ENCODE data around the gene CSF2. TPM values are rescaled to one million over a fixed set of nuclear protein-coding genes. Genes with fewer than 3 reads are reported as not detected.

CSF2 gene
- total RNA-seq, 1 donor from 2014 or later = not detected

- no peak overlapping the region for H3K4me3 Mint-ChIP-seq (ENCODE audit: unreplicated experiment)
- H3K4me1 Mint-ChIP-seq (ENCODE audit: low read depth) = no peaks in the 10 kb centered on the region
- H3K27me3 Mint-ChIP-seq (ENCODE audit: low read depth) = peaks cover 42% of the 10 kb centered on the region
- no peak for TF ChIP-seq CTCF (IDR thresholded peaks at IDR 0.05)
- H3K27ac Mint-ChIP-seq (ENCODE audit: unreplicated experiment) = no peak overlapping the region
- DNase-seq (ENCODE audit: low spot score) = no peak
- no peaks in the 10 kb centered on the region for H3K36me3 Mint-ChIP-seq (ENCODE audit: low read depth)
- H3K9me3 Mint-ChIP-seq (ENCODE audit: low read depth) = no peaks in the 10 kb centered on the region
Observed at GRCh38 chr5:132027027-132027426, 46.6 kb upstream of the CSF2 start.

GRCh38 chr5:132029609-132030330 is 43.8 kb upstream of the CSF2 start:
- H3K4me3 Mint-ChIP-seq (ENCODE audit: unreplicated experiment) = no peak overlapping the region
- peaks cover 45% of the 10 kb centered on the region for H3K27me3 Mint-ChIP-seq (ENCODE audit: low read depth)
- H3K36me3 Mint-ChIP-seq (ENCODE audit: low read depth) = no peaks in the 10 kb centered on the region
- TF ChIP-seq CTCF (IDR thresholded peaks at IDR 0.05) = no peak
- no peaks in the 10 kb centered on the region for H3K4me1 Mint-ChIP-seq (ENCODE audit: low read depth)
- H3K27ac Mint-ChIP-seq (ENCODE audit: unreplicated experiment) = no peak overlapping the region
- peaks cover 13% of the 10 kb centered on the region for H3K9me3 Mint-ChIP-seq (ENCODE audit: low read depth)
- no peak for DNase-seq (ENCODE audit: low spot score)

- peaks cover 13% of the 10 kb centered on the region for H3K9me3 Mint-ChIP-seq (ENCODE audit: low read depth)
- H3K4me1 Mint-ChIP-seq (ENCODE audit: low read depth) = no peaks in the 10 kb centered on the region
- H3K27ac Mint-ChIP-seq (ENCODE audit: unreplicated experiment) = no peak overlapping the region
- H3K4me3 Mint-ChIP-seq (ENCODE audit: unreplicated experiment) = no peak overlapping the region
- H3K27me3 Mint-ChIP-seq (ENCODE audit: low read depth) = peaks cover 48% of the 10 kb centered on the region
- no peak for DNase-seq (ENCODE audit: low spot score)
- no peaks in the 10 kb centered on the region for H3K36me3 Mint-ChIP-seq (ENCODE audit: low read depth)
- no peak for TF ChIP-seq CTCF (IDR thresholded peaks at IDR 0.05)
Observed at GRCh38 chr5:132030610-132031009, 43.0 kb upstream of the CSF2 start.

GRCh38 chr5:132032196-132032595 is 41.4 kb upstream of the CSF2 start:
- no peak for TF ChIP-seq CTCF (IDR thresholded peaks at IDR 0.05)
- H3K36me3 Mint-ChIP-seq (ENCODE audit: low read depth) = no peaks in the 10 kb centered on the region
- DNase-seq (ENCODE audit: low spot score) = no peak
- H3K27me3 Mint-ChIP-seq (ENCODE audit: low read depth) = peaks cover 53% of the 10 kb centered on the region
- H3K4me3 Mint-ChIP-seq (ENCODE audit: unreplicated experiment) = no peak overlapping the region
- no peak overlapping the region for H3K27ac Mint-ChIP-seq (ENCODE audit: unreplicated experiment)
- H3K4me1 Mint-ChIP-seq (ENCODE audit: low read depth) = no peaks in the 10 kb centered on the region
- peaks cover 15% of the 10 kb centered on the region for H3K9me3 Mint-ChIP-seq (ENCODE audit: low read depth)

GRCh38 chr5:132033122-132033521 is 40.5 kb upstream of the CSF2 start:
- DNase-seq (ENCODE audit: low spot score) = no peak
- Mint-ChIP-seq H3K4me3 (ENCODE audit: unreplicated experiment) (no peak overlapping the region), H3K27ac (ENCODE audit: unreplicated experiment) (no peak overlapping the region), H3K4me1 (ENCODE audit: low read depth) (no peaks in the 10 kb centered on the region), H3K9me3 (ENCODE audit: low read depth) (peaks cover 22% of the 10 kb centered on the region), H3K27me3 (ENCODE audit: low read depth) (peaks cover 57% of the 10 kb centered on the region), H3K36me3 (ENCODE audit: low read depth) (no peaks in the 10 kb centered on the region)
- no peak for TF ChIP-seq CTCF (IDR thresholded peaks at IDR 0.05)

Measured in chondrocyte (in vitro differentiated cells).